Ovary (tissue), 3 donors: ENCODE measurements around the gene BRCA1.

ENCODE experiments used
- EP300 ChIP-seq: sonication (generic); formaldehyde crosslinking; IDR thresholded peaks from one replicate; pipeline ENCODE4 v1.6.1; 2017; ENCODE audit warnings: antibody characterized with exemption
- POLR2A ChIP-seq: fragments of 450-650 bp; IDR thresholded peaks from one replicate; pipeline ENCODE4 v1.6.1; 2017; ENCODE audit warnings: antibody characterized with exemption, mild to moderate bottlenecking, moderate library complexity
- TF ChIP-seq, protein P1 (sequence below), 3 donors: fragments of 450-650 bp in 2 of 3; fragments of 200-600 bp in 1 of 3; IDR thresholded peaks; one replicate each; pipeline versions ENCODE4 v1.5.1 to v1.8.0; 2016 to 2022; ENCODE audit warnings: antibody characterized with exemption in 3 of 3, mild to moderate bottlenecking in 1 of 3
- donor health status: DM: no; HTN: no; CAD: no.

DNA sequence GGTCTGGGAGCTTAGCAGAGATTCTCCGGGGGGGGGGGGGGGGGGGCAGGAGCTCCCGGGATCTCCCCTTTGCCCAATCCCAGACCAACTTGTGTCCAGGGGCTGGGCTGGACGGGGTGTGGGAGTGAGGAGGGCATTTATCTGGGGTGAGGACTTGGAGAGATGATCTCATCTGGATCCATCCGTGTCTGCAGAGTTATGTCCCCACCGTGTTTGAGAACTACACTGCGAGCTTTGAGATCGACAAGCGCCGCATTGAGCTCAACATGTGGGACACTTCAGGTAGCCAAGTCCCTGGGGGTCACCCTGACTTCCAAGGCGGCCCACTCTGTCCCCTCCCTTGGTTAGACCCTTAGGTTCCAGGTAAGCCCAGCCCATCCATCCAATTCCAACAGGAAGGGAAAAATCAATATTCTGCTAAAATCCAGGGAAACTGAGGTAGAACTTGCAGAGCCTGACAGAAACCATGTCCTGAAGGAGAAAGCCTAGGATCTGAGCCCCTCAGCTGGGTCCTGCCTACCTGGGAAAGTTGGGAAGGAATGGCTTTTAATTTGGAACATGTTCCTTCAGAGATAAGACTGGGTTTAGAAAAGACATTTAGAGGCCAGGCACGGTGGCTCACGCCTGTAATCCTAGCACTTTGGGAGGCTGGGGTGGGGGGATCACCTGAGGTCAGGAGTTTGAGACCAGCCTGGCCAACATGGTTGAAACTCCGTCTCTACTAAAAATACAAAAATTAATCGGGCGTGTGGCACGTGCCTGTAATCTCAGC lies 99.2 kb downstream of the BRCA1 start:
- TF ChIP-seq, protein P1, sequence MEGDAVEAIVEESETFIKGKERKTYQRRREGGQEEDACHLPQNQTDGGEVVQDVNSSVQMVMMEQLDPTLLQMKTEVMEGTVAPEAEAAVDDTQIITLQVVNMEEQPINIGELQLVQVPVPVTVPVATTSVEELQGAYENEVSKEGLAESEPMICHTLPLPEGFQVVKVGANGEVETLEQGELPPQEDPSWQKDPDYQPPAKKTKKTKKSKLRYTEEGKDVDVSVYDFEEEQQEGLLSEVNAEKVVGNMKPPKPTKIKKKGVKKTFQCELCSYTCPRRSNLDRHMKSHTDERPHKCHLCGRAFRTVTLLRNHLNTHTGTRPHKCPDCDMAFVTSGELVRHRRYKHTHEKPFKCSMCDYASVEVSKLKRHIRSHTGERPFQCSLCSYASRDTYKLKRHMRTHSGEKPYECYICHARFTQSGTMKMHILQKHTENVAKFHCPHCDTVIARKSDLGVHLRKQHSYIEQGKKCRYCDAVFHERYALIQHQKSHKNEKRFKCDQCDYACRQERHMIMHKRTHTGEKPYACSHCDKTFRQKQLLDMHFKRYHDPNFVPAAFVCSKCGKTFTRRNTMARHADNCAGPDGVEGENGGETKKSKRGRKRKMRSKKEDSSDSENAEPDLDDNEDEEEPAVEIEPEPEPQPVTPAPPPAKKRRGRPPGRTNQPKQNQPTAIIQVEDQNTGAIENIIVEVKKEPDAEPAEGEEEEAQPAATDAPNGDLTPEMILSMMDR (IDR thresholded peaks at IDR 0.05): no peak
- TF ChIP-seq POLR2A: no peak
- no peak for TF ChIP-seq EP300
